Inferior parietal cortex (tissue), 1 donor: Measurements from ENCODE around the gene BCOR.

Source experiments
- DNase-seq: peaks from one replicate; pipeline ENCODE4 v3.0.0-alpha.2; 2016; ENCODE audit errors: extremely low spot score

The BCOR gene

GRCh38 chrX:40098264-40099054 is 701 bp upstream of the BCOR start:
- no peak for DNase-seq

GRCh38 chrX:40097141-40097503 is 636 bp downstream of the BCOR start:
- DNase-seq: no peak

GRCh38 chrX:40096395-40097091 is 1.2 kb downstream of the BCOR start:
- no peak for DNase-seq

GRCh38 chrX:40095583-40096394 is 2.0 kb downstream of the BCOR start:
- no peak for DNase-seq

GRCh38 chrX:40094900-40095582 is 2.7 kb downstream of the BCOR start:
- DNase-seq: no peak

- no peak for DNase-seq
Measured at GRCh38 chrX:40094041-40094899, 3.5 kb downstream of the BCOR start.

- no peak for DNase-seq
Measured at GRCh38 chrX:40093586-40093985, 4.2 kb downstream of the BCOR start.

GRCh38 chrX:40092808-40093435 is 4.8 kb downstream of the BCOR start:
- DNase-seq: no peak

GRCh38 chrX:40091691-40092421 is 5.9 kb downstream of the BCOR start:
- no peak for DNase-seq

- DNase-seq: no peak
Measured at GRCh38 chrX:40090961-40091360, 6.8 kb downstream of the BCOR start.

- no peak for DNase-seq
Measured at GRCh38 chrX:40090050-40090804, 7.5 kb downstream of the BCOR start.

GRCh38 chrX:40088803-40089540 is 8.8 kb downstream of the BCOR start:
- no peak for DNase-seq

GRCh38 chrX:40088299-40088625 is 9.5 kb downstream of the BCOR start:
- no peak for DNase-seq

GRCh38 chrX:40087425-40088298 is 10.1 kb downstream of the BCOR start:
- DNase-seq: no peak

GRCh38 chrX:40086569-40087335 is 11.0 kb downstream of the BCOR start:
- no peak for DNase-seq

GRCh38 chrX:40085714-40086113 is 12.0 kb downstream of the BCOR start:
- DNase-seq: no peak

GRCh38 chrX:40085102-40085551 is 12.6 kb downstream of the BCOR start:
- DNase-seq: no peak
